Endothelial cell of umbilical vein (primary cell): ENCODE results near the gene SLC17A9.

Experiments used
- GATA2 ChIP-seq: IDR thresholded peaks from 2 replicates; pipeline ENCODE4 v1.7.0; 2011; ENCODE audit warnings: low read depth, mild to moderate bottlenecking, moderate library complexity, mixed read lengths, low read length; ENCODE audit not compliant: insufficient read length, insufficient read depth
- POLR2A ChIP-seq: IDR thresholded peaks from 2 replicates; pipeline ENCODE4 v1.6.1; 2012; ENCODE audit warnings: low read depth, mild to moderate bottlenecking, control low read depth, low read length

- TF ChIP-seq GATA2: no peak
- no peak for TF ChIP-seq POLR2A
Measured at GRCh38 chr20:62961799-62962198, 9.3 kb downstream of the SLC17A9 start.
